ENCODE data around the gene HHATL. TPM values are rescaled to one million over a fixed set of nuclear protein-coding genes. Genes with fewer than 3 reads are reported as not detected.

HHATL gene
- polyA plus RNA-seq, 4 donors: 0.13 to 5.4 (median 1.2) TPM

- WGBS, 3 donors: 65 to 69% (median 66%) methylated on average over 10 of the region's 10 CpGs
- Histone ChIP-seq H3K4me3 (ENCODE audit: low read depth in 1 of 3, low read length in 3 of 3) (no peak overlapping the region), H3K27me3 (ENCODE audit: control insufficient read depth in 3 of 3, insufficient read depth in 3 of 3, low read length in 3 of 3) (peaks cover 0 to 3% (median 0%) of the 10 kb centered on the region in 3 donors), H3K36me3 (ENCODE audit: control insufficient read depth in 3 of 3, insufficient read depth in 2 of 3, low read depth in 1 of 3, low read length in 3 of 3) (no peaks in the 10 kb centered on the region), H3K9me3 (ENCODE audit: control insufficient read depth in 2 of 2, insufficient read depth in 1 of 2, low read depth in 1 of 2, low read length in 1 of 2) (no peaks in the 10 kb centered on the region), H3K27ac (ENCODE audit: low read depth in 1 of 3, low read length in 2 of 3) (no peak overlapping the region), H3K4me1 (ENCODE audit: control insufficient read depth in 3 of 3, insufficient read depth in 2 of 3, low read depth in 1 of 3, low read length in 2 of 3) (no peaks in the 10 kb centered on the region)
- DNase-seq (no peak), FAIRE-seq (no peak)
Observed at GRCh38 chr3:42699511-42699971, 3.1 kb downstream of the HHATL start.

GRCh38 chr3:42698911-42699230 lies 3.7 kb downstream of the HHATL start:
- 43 to 70% (median 63%) methylated on average over 9 of the region's 9 CpGs for WGBS, 3 donors
- FAIRE-seq (no peak), DNase-seq (no peak)
- Histone ChIP-seq H3K9me3 (ENCODE audit: control insufficient read depth in 2 of 2, insufficient read depth in 1 of 2, low read depth in 1 of 2, low read length in 1 of 2) (no peaks in the 10 kb centered on the region), H3K4me1 (ENCODE audit: control insufficient read depth in 3 of 3, insufficient read depth in 2 of 3, low read depth in 1 of 3, low read length in 2 of 3) (no peaks in the 10 kb centered on the region), H3K36me3 (ENCODE audit: control insufficient read depth in 3 of 3, insufficient read depth in 2 of 3, low read depth in 1 of 3, low read length in 3 of 3) (no peaks in the 10 kb centered on the region), H3K27ac (ENCODE audit: low read depth in 1 of 3, low read length in 2 of 3) (no peak overlapping the region), H3K27me3 (ENCODE audit: control insufficient read depth in 3 of 3, insufficient read depth in 3 of 3, low read length in 3 of 3) (peaks cover 0 to 3% (median 0%) of the 10 kb centered on the region in 3 donors), H3K4me3 (ENCODE audit: low read depth in 1 of 3, low read length in 3 of 3) (no peak overlapping the region)

- Histone ChIP-seq H3K9me3 (ENCODE audit: control insufficient read depth in 2 of 2, insufficient read depth in 1 of 2, low read depth in 1 of 2, low read length in 1 of 2) (no peaks in the 10 kb centered on the region), H3K27ac (ENCODE audit: low read depth in 1 of 3, low read length in 2 of 3) (no peak overlapping the region), H3K27me3 (ENCODE audit: control insufficient read depth in 3 of 3, insufficient read depth in 3 of 3, low read length in 3 of 3) (peaks cover 0 to 3% (median 0%) of the 10 kb centered on the region in 3 donors), H3K4me3 (ENCODE audit: low read depth in 1 of 3, low read length in 3 of 3) (no peak overlapping the region), H3K36me3 (ENCODE audit: control insufficient read depth in 3 of 3, insufficient read depth in 2 of 3, low read depth in 1 of 3, low read length in 3 of 3) (no peaks in the 10 kb centered on the region), H3K4me1 (ENCODE audit: control insufficient read depth in 3 of 3, insufficient read depth in 2 of 3, low read depth in 1 of 3, low read length in 2 of 3) (no peaks in the 10 kb centered on the region)
- 83 to 87% (median 84%) methylated on average over 7 of the region's 7 CpGs for WGBS, 3 donors
- DNase-seq: no peak
- FAIRE-seq: no peak
Observed at GRCh38 chr3:42698216-42698910, 4.2 kb downstream of the HHATL start.

GRCh38 chr3:42697289-42698051 lies 5.1 kb downstream of the HHATL start:
- Histone ChIP-seq H3K9me3 (ENCODE audit: control insufficient read depth in 2 of 2, insufficient read depth in 1 of 2, low read depth in 1 of 2, low read length in 1 of 2) (no peaks in the 10 kb centered on the region), H3K27me3 (ENCODE audit: control insufficient read depth in 3 of 3, insufficient read depth in 3 of 3, low read length in 3 of 3) (peaks cover 0 to 3% (median 0%) of the 10 kb centered on the region in 3 donors), H3K27ac (ENCODE audit: low read depth in 1 of 3, low read length in 2 of 3) (no peak overlapping the region), H3K36me3 (ENCODE audit: control insufficient read depth in 3 of 3, insufficient read depth in 2 of 3, low read depth in 1 of 3, low read length in 3 of 3) (no peaks in the 10 kb centered on the region), H3K4me3 (ENCODE audit: low read depth in 1 of 3, low read length in 3 of 3) (no peak overlapping the region), H3K4me1 (ENCODE audit: control insufficient read depth in 3 of 3, insufficient read depth in 2 of 3, low read depth in 1 of 3, low read length in 2 of 3) (no peaks in the 10 kb centered on the region)
- FAIRE-seq: no peak
- 80 to 87% (median 85%) methylated on average over 18 of the region's 18 CpGs for WGBS, 3 donors
- no peak for DNase-seq

GRCh38 chr3:42696356-42697288 lies 6.0 kb downstream of the HHATL start:
- no peak for FAIRE-seq
- WGBS, 3 donors: 66 to 75% (median 67%) methylated on average over 19 of the region's 19 CpGs

GRCh38 chr3:42694366-42694765 lies 8.2 kb downstream of the HHATL start:
- H3K27me3 ChIP-seq (ENCODE audit: control insufficient read depth in 3 of 3, insufficient read depth in 3 of 3, low read length in 3 of 3): peaks cover 0 to 9% (median 0%) of the 10 kb centered on the region in 3 donors
- H3K36me3 ChIP-seq (ENCODE audit: control insufficient read depth in 3 of 3, insufficient read depth in 2 of 3, low read depth in 1 of 3, low read length in 3 of 3): no peaks in the 10 kb centered on the region
- no peak overlapping the region for H3K4me3 ChIP-seq (ENCODE audit: low read depth in 1 of 3, low read length in 3 of 3)
- no peak overlapping the region for H3K27ac ChIP-seq (ENCODE audit: low read depth in 1 of 3, low read length in 2 of 3)
- FAIRE-seq (no peak), DNase-seq (no peak)
- no peaks in the 10 kb centered on the region for H3K4me1 ChIP-seq (ENCODE audit: control insufficient read depth in 3 of 3, insufficient read depth in 2 of 3, low read depth in 1 of 3, low read length in 2 of 3)
- no peaks in the 10 kb centered on the region for H3K9me3 ChIP-seq (ENCODE audit: control insufficient read depth in 2 of 2, insufficient read depth in 1 of 2, low read depth in 1 of 2, low read length in 1 of 2)

More at GRCh38 chr3:42696356-42697288, 6.0 kb downstream of the HHATL start:
- H3K27ac ChIP-seq (ENCODE audit: low read depth in 1 of 3, low read length in 2 of 3): no peak overlapping the region
- no peaks in the 10 kb centered on the region for H3K36me3 ChIP-seq (ENCODE audit: control insufficient read depth in 3 of 3, insufficient read depth in 2 of 3, low read depth in 1 of 3, low read length in 3 of 3)
- H3K9me3 ChIP-seq (ENCODE audit: control insufficient read depth in 2 of 2, insufficient read depth in 1 of 2, low read depth in 1 of 2, low read length in 1 of 2): no peaks in the 10 kb centered on the region
- H3K4me1 ChIP-seq (ENCODE audit: control insufficient read depth in 3 of 3, insufficient read depth in 2 of 3, low read depth in 1 of 3, low read length in 2 of 3): no peaks in the 10 kb centered on the region
- peaks cover 0 to 6% (median 0%) of the 10 kb centered on the region in 3 donors for H3K27me3 ChIP-seq (ENCODE audit: control insufficient read depth in 3 of 3, insufficient read depth in 3 of 3, low read length in 3 of 3)
- DNase-seq: no peak
- no peak overlapping the region for H3K4me3 ChIP-seq (ENCODE audit: low read depth in 1 of 3, low read length in 3 of 3)

GRCh38 chr3:42693530-42693930 lies 9.1 kb downstream of the HHATL start:
- Histone ChIP-seq H3K4me3 (ENCODE audit: low read depth in 1 of 3, low read length in 3 of 3) (no peak overlapping the region), H3K27ac (ENCODE audit: low read depth in 1 of 3, low read length in 2 of 3) (no peak overlapping the region), H3K27me3 (ENCODE audit: control insufficient read depth in 3 of 3, insufficient read depth in 3 of 3, low read length in 3 of 3) (peaks cover 0 to 9% (median 0%) of the 10 kb centered on the region in 3 donors), H3K36me3 (ENCODE audit: control insufficient read depth in 3 of 3, insufficient read depth in 2 of 3, low read depth in 1 of 3, low read length in 3 of 3) (no peaks in the 10 kb centered on the region), H3K4me1 (ENCODE audit: control insufficient read depth in 3 of 3, insufficient read depth in 2 of 3, low read depth in 1 of 3, low read length in 2 of 3) (no peaks in the 10 kb centered on the region), H3K9me3 (ENCODE audit: control insufficient read depth in 2 of 2, insufficient read depth in 1 of 2, low read depth in 1 of 2, low read length in 1 of 2) (no peaks in the 10 kb centered on the region)
- FAIRE-seq (no peak), DNase-seq (no peak)
- 70 to 73% (median 72%) methylated on average over 4 of the region's 4 CpGs for WGBS, 3 donors

Measured in small intestine (tissue), 7 donors.